Left lung (tissue), 10 donors: ENCODE measurements around the gene MPZ. TPM values are rescaled to one million over a fixed set of nuclear protein-coding genes. Genes with fewer than 3 reads are reported as not detected.
"Not testable (repeated sequence)": the region's sequence is repeated elsewhere in the genome, so short reads cannot be mapped to it uniquely, and the experiment has no call there.

Experiments
- ATAC-seq: fragments of 200-7000 bp; cut with Tn5 transposase; one replicate; pipeline ENCODE4 v1.9.1; 2020; ENCODE audit warnings: moderate library complexity
- DNase-seq, 4 donors: peaks; one replicate each; pipeline ENCODE4 v3.0.0-alpha.2; 2013 to 2020
- H3K27ac ChIP-seq, 2 donors: fragments of 200-600 bp; sonication (generic) in 1 of 2; one replicate each; pipeline versions ENCODE4 v1.5.0 to v1.8.0; 2020 to 2021
- H3K27me3 ChIP-seq, 2 donors: fragments of 200-600 bp; sonication (generic) in 1 of 2; one replicate each; pipeline versions ENCODE4 v1.5.0 to v1.8.0; 2020 to 2021
- H3K36me3 ChIP-seq, 2 donors: fragments of 200-600 bp; sonication (generic) in 1 of 2; one replicate each; pipeline versions ENCODE4 v1.5.0 to v1.8.0; 2020 to 2021
- H3K4me1 ChIP-seq, 2 donors: fragments of 200-600 bp; one replicate each; pipeline ENCODE4 v1.8.0; 2021
- H3K4me3 ChIP-seq, 2 donors: fragments of 200-600 bp; sonication (generic) in 1 of 2; one replicate each; pipeline versions ENCODE4 v1.5.0 to v1.8.0; 2020 to 2021; ENCODE audit warnings: mild to moderate bottlenecking in 1 of 2
- H3K9me3 ChIP-seq, 2 donors: fragments of 200-600 bp; sonication (generic) in 1 of 2; one replicate each; pipeline versions ENCODE4 v1.5.0 to v1.8.0; 2020 to 2021
- intact Hi-C, 2 donors: fragments of 100-400 bp; cut with DNase I; formaldehyde crosslinking; loops; one replicate each; pipeline versions ENCODE4 v1.11.2 to v1.14.2; 2022
- polyA plus RNA-seq, 6 donors: library from polyadenylated mRNA; unstranded; fragments of 120-200 nt; gene quantifications; one replicate each; pipeline ENCODE4 v1.2.1, GENCODE V29; 2013; ENCODE audit not compliant: insufficient read length in 6 of 6
- total RNA-seq, 2 donors: library from RNA; stranded (reverse); fragmentation: NEBNext Ultra II Directional; extraction: Animal tissue kit (Norgen Biotek cat#: 25700); gene quantifications; one replicate each; pipeline ENCODE4 v1.2.1, GENCODE V29; 2021
- TF ChIP-seq, protein P1 (sequence below), 2 donors: fragments of 200-600 bp; sonication (generic) in 1 of 2; IDR thresholded peaks; one replicate each; pipeline versions ENCODE4 v1.5.0 to v1.8.0; 2021; ENCODE audit warnings: antibody characterized with exemption in 2 of 2
- donor health status: DM: no; HTN: yes; CAD: no.
- donor health status: DM: no; HTN: no; CAD: no.

The MPZ gene
- total and polyA plus RNA-seq, 8 donors = 2.0 to 5.5 (median 2.7) TPM

DNA sequence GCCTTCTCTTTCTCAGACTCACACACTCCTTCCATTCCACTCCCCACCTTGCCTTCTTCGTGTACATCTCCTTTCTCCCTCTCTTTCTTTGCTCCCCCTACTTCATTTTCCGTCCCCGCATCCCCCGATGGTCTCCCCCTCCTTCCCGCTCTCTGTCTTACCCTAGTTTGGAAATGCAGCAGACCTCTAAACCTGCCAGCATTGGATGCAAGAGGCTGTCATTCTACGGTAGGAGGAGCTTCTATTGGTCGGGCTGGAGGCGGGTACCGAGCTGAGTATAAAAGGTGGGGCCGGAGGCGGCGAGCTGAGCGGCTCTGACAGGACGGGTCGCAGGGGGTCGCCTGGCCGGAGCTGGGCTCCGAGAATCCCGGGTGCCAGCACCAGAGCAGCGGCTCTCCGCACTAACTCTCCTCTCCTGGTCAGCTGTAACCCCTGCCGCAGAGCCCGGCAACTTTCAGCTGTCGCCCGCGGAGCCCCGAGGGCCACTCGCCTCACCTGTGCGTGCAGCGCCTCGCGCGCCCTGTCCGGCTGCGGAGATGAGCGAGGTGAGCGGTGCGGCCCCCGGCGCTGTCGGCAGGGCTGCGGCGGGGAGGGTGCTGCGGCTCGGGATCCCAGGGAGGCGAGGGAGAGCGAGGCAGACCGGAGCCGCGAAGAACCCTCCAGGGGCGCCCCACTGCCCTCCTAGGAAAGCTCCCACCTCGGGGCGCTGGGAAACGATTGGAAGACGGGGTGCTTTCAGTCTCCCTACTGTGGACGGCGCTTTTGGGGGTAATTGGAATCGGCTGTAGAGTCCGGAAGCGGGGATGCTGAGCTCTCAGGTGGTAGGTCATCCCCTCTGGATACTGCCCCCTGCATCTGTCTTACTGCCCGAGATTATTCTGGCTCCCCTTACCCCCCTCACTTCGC is 51.1 kb downstream of the MPZ start, which contains the start of gene PCP4L1:
Gene PCP4L1 (plus strand): TSS at position 307 of the 906 bp plus-strand sequence. CDS start 230 bp downstream, at position 537.
- H3K36me3 ChIP-seq = no peaks in the 10 kb centered on the region
- peak within 1 kb of the TSS; percentile 32 to 35 for H3K4me3 ChIP-seq
- DNase-seq (peak; percentile 15 to 84 (median 58)), ATAC-seq (peak; percentile 94)
- TF ChIP-seq, protein P1, sequence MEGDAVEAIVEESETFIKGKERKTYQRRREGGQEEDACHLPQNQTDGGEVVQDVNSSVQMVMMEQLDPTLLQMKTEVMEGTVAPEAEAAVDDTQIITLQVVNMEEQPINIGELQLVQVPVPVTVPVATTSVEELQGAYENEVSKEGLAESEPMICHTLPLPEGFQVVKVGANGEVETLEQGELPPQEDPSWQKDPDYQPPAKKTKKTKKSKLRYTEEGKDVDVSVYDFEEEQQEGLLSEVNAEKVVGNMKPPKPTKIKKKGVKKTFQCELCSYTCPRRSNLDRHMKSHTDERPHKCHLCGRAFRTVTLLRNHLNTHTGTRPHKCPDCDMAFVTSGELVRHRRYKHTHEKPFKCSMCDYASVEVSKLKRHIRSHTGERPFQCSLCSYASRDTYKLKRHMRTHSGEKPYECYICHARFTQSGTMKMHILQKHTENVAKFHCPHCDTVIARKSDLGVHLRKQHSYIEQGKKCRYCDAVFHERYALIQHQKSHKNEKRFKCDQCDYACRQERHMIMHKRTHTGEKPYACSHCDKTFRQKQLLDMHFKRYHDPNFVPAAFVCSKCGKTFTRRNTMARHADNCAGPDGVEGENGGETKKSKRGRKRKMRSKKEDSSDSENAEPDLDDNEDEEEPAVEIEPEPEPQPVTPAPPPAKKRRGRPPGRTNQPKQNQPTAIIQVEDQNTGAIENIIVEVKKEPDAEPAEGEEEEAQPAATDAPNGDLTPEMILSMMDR (IDR thresholded peaks at IDR 0.05) = no peak
- H3K27ac ChIP-seq = no peak within 1 kb of the TSS
- peaks cover 4 to 9% of the 10 kb centered on the region in 2 donors for H3K4me1 ChIP-seq
- H3K9me3 ChIP-seq = peaks cover 0 to 18% of the 10 kb centered on the region in 2 donors
- intact Hi-C loops = no loop called here
- H3K27me3 ChIP-seq = peaks cover 18 to 53% of the 10 kb centered on the region in 2 donors

DNA sequence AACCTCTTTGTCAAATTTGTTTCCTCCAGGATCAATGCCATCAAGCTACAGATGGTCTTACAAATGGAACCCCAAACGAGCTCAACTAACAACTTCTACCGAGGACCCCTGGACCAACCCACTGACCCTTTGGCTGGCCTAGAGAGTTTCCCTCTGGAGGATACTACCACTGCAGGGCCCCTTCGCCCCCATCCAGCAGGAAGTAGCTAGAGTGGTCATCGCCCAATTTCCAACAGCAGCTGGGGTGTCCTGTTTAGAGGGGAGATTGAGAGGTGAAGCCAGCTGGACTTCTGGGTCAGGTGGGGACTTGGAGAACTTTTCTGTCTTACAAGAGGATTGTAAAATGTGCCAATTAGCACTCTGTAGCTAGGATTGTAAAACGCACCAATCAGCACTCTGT is 52.7 kb downstream of the MPZ start:
- ATAC-seq, H3K36me3 ChIP-seq, intact Hi-C loops: not testable (repeated sequence)

DNA sequence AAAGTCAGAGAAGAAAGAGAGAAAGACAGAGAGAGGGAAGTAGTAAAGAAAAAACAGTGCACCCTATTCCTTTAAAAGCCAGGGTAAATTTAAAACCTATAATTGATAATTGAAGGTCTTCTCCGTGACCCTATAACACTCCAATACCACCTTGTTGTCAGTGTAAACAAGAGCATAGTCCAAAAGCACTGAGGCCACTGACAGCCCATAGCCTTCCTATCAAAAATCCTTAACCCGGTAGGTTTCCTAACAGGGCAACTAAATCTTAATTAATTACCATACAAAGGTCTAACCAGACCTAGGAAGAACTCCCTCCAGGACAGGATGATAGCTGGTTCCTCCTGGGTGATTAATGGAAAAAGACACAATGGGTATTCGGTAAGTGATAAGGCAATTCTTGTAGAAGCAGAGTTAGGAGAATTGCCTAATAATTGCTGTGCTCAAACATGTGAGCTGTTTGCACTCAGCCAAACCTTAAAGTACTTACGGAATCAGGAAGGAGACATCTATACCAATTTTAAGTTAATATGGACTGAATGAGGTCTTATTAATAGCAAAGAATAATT is 53.7 kb downstream of the MPZ start:
- H3K4me3 ChIP-seq, DNase-seq, intact Hi-C loops, H3K27ac ChIP-seq, H3K36me3 ChIP-seq, H3K4me1 ChIP-seq, ATAC-seq: not testable (repeated sequence)
- Histone ChIP-seq H3K9me3 (peaks cover 0 to 18% of the 10 kb centered on the region in 2 donors), H3K27me3 (peaks cover 18 to 41% of the 10 kb centered on the region in 2 donors)

More for the DNA sequence above, 52.7 kb downstream of the MPZ start:
- not testable (repeated sequence) for DNase-seq, H3K4me3 ChIP-seq, H3K4me1 ChIP-seq, H3K27ac ChIP-seq
- peaks cover 18 to 52% of the 10 kb centered on the region in 2 donors for H3K27me3 ChIP-seq
- peaks cover 0 to 18% of the 10 kb centered on the region in 2 donors for H3K9me3 ChIP-seq

DNA sequence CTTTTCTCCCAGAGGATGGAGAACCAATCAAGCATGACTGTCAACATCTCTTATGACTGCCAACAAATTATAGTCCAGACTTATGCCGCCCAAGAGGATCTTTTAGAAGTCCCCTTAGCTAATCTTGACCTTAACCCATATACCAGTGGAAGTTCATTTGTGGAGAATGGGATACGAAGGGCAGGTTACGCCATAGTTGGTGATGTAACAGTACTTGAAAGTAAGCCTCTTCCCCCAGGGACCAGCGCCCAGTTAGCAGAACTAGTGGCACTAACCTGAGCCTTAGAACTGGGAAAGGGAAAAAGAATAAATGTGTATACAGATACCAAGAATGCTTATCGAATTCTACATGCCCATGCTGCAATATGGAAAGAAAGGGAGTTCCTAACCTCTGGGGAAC is 54.5 kb downstream of the MPZ start:
- Histone ChIP-seq H3K9me3 (peaks cover 0 to 19% of the 10 kb centered on the region in 2 donors), H3K27me3 (peaks cover 18 to 34% of the 10 kb centered on the region in 2 donors)
- H3K4me3 ChIP-seq, H3K36me3 ChIP-seq, H3K4me1 ChIP-seq, DNase-seq, H3K27ac ChIP-seq, intact Hi-C loops: not testable (repeated sequence)
- ATAC-seq = peak; percentile 38

Other genes starting within 250 kb of the MPZ start
- gene ARHGAP30, start 240.1 kb downstream of the MPZ start, total RNA-seq = 10 to 100 TPM; 18.8 to 57.7 TPM
- 1 to 10 TPM; 3.0 to 4.5 (median 4.0) TPM for gene ARHGAP30, start 240.1 kb downstream of the MPZ start, polyA plus RNA-seq
- 1 to 10 TPM; 5.6 to 9.6 TPM for gene NECTIN4, start 220.4 kb downstream of the MPZ start, total RNA-seq
- gene NECTIN4, start 220.4 kb downstream of the MPZ start, polyA plus RNA-seq = 10 to 100 TPM in 3 of 6 donors, 1 to 10 TPM in 3; 7.9 to 11.2 (median 9.5) TPM
- gene KLHDC9, start 211.6 kb downstream of the MPZ start, total RNA-seq = 10 to 100 TPM in 1 of 2 donors, 1 to 10 TPM in 1; 4.5 to 10.3 TPM
- 1 to 10 TPM; 4.3 to 7.7 (median 5.1) TPM for gene KLHDC9, start 211.6 kb downstream of the MPZ start, polyA plus RNA-seq
- 10 to 100 TPM; 42.5 to 47.9 TPM for gene PFDN2, start 191.9 kb downstream of the MPZ start, total RNA-seq
- 10 to 100 TPM; 45.8 to 57.0 (median 52.8) TPM for gene PFDN2, start 191.9 kb downstream of the MPZ start, polyA plus RNA-seq
- 10 to 100 TPM; 38.7 to 40.2 TPM for gene NIT1, start 191.9 kb downstream of the MPZ start, total RNA-seq
- 10 to 100 TPM; 40.7 to 44.6 (median 41.6) TPM for gene NIT1, start 191.9 kb downstream of the MPZ start, polyA plus RNA-seq
- 10 to 100 TPM; 25.8 to 34.6 TPM for gene DEDD, start 177.3 kb downstream of the MPZ start, total RNA-seq
- 10 to 100 TPM; 49.0 to 55.8 (median 51.6) TPM for gene DEDD, start 177.3 kb downstream of the MPZ start, polyA plus RNA-seq
- gene UFC1, start 156.0 kb downstream of the MPZ start, total RNA-seq = 10 to 100 TPM; 93.8 to 99.8 TPM
- gene UFC1, start 156.0 kb downstream of the MPZ start, polyA plus RNA-seq = 100 to 1,000 TPM; 134 to 163 (median 152) TPM
- 10 to 100 TPM; 24.1 to 25.8 TPM for gene USP21, start 150.5 kb downstream of the MPZ start, total RNA-seq
- 10 to 100 TPM; 42.1 to 53.3 (median 49.1) TPM for gene USP21, start 150.5 kb downstream of the MPZ start, polyA plus RNA-seq
- gene PPOX, start 143.5 kb downstream of the MPZ start, total RNA-seq = 10 to 100 TPM; 15.2 to 18.7 TPM
- gene PPOX, start 143.5 kb downstream of the MPZ start, polyA plus RNA-seq = 10 to 100 TPM; 41.9 to 53.0 (median 49.3) TPM
- 10 to 100 TPM; 35.3 to 35.8 TPM for gene B4GALT3, start 132.5 kb downstream of the MPZ start, total RNA-seq
- 10 to 100 TPM; 36.1 to 42.3 (median 37.6) TPM for gene B4GALT3, start 132.5 kb downstream of the MPZ start, polyA plus RNA-seq
- gene ADAMTS4, start 110.9 kb downstream of the MPZ start, total RNA-seq = 10 to 100 TPM; 13.4 to 15.4 TPM
- gene ADAMTS4, start 110.9 kb downstream of the MPZ start, polyA plus RNA-seq = 1 to 10 TPM; 1.4 to 3.5 (median 2.4) TPM
- 10 to 100 TPM; 67.7 to 78.6 TPM for gene NDUFS2, start 107.6 kb downstream of the MPZ start, total RNA-seq
- gene NDUFS2, start 107.6 kb downstream of the MPZ start, polyA plus RNA-seq = 100 to 1,000 TPM; 142 to 188 (median 161) TPM
- gene FCER1G, start 94.7 kb downstream of the MPZ start, total RNA-seq = 100 to 1,000 TPM; 102 to 329 TPM
- gene FCER1G, start 94.7 kb downstream of the MPZ start, polyA plus RNA-seq = 10 to 100 TPM; 14.6 to 22.0 (median 15.8) TPM
- not detected for gene APOA2, start 86.3 kb downstream of the MPZ start, total RNA-seq
- 1 to 10 TPM in 2 of 6 donors, under 1 TPM in 1, not detected in 3; 0.67 to 9.4 (median 6.8) TPM for gene APOA2, start 86.3 kb downstream of the MPZ start, polyA plus RNA-seq
- gene TOMM40L, start 83.9 kb downstream of the MPZ start, total RNA-seq = 10 to 100 TPM; 12.7 to 15.6 TPM
- 10 to 100 TPM in 4 of 6 donors, 1 to 10 TPM in 2; 9.2 to 12.7 (median 10.9) TPM for gene TOMM40L, start 83.9 kb downstream of the MPZ start, polyA plus RNA-seq
- not detected for gene NR1I3, start 71.8 kb downstream of the MPZ start, total RNA-seq
- gene NR1I3, start 71.8 kb downstream of the MPZ start, polyA plus RNA-seq = 1 to 10 TPM in 4 of 6 donors, under 1 TPM in 2; 0.48 to 1.5 (median 1.2) TPM
- 1 to 10 TPM; 1.5 to 6.6 TPM for gene PCP4L1, start 51.2 kb downstream of the MPZ start, total RNA-seq
- gene PCP4L1, start 51.2 kb downstream of the MPZ start, polyA plus RNA-seq = 1 to 10 TPM in 4 of 6 donors, under 1 TPM in 2; 0.53 to 1.4 (median 1.2) TPM
- 100 to 1,000 TPM; 187 to 204 TPM for gene SDHC, start 4.4 kb upstream of the MPZ start, total RNA-seq
- gene SDHC, start 4.4 kb upstream of the MPZ start, polyA plus RNA-seq = 100 to 1,000 TPM; 164 to 201 (median 180) TPM
- 1 to 10 TPM in 1 of 2 donors, not detected in 1; 5.8 TPM for gene CFAP126, start 57.9 kb upstream of the MPZ start, total RNA-seq
- gene CFAP126, start 57.9 kb upstream of the MPZ start, polyA plus RNA-seq = 10 to 100 TPM in 4 of 6 donors, 1 to 10 TPM in 2; 3.2 to 18.7 (median 11.4) TPM
- 100 to 1,000 TPM in 1 of 2 donors, 10 to 100 TPM in 1; 80.0 to 135 TPM for gene FCGR2A, start 195.5 kb upstream of the MPZ start, total RNA-seq
- 10 to 100 TPM; 12.4 to 18.2 (median 16.0) TPM for gene FCGR2A, start 195.5 kb upstream of the MPZ start, polyA plus RNA-seq
- gene HSPA6, start 214.6 kb upstream of the MPZ start, total RNA-seq = 10 to 100 TPM in 1 of 2 donors, 1 to 10 TPM in 1; 7.1 to 18.7 TPM
- gene HSPA6, start 214.6 kb upstream of the MPZ start, polyA plus RNA-seq = 1 to 10 TPM in 5 of 6 donors, under 1 TPM in 1; 0.60 to 1.4 (median 1.2) TPM
- gene FCGR3A, start 239.8 kb upstream of the MPZ start, total RNA-seq = 100 to 1,000 TPM in 1 of 2 donors, 10 to 100 TPM in 1; 56.3 to 237 TPM
- gene FCGR3A, start 239.8 kb upstream of the MPZ start, polyA plus RNA-seq = 1 to 10 TPM; 1.8 to 5.5 (median 3.0) TPM